Smooth muscle cell (in vitro differentiated cells): ENCODE results near the gene PNLIPRP1. TPM values are rescaled to one million over a fixed set of nuclear protein-coding genes. Genes with fewer than 3 reads are reported as not detected.

Source experiments
- DNase-seq: peaks from one replicate; lab custom pipeline; 2025; ENCODE audit not compliant: unreplicated experiment; lab: John Stamatoyannopoulos, UW
- H2AFZ ChIP-seq: fragments of 200-600 bp; sonication (generic); 2 replicates; pipeline ENCODE4 v1.6.0; 2016; ENCODE audit warnings: antibody characterized with exemption, low read depth, mild to moderate bottlenecking
- H3F3A ChIP-seq: fragments of 200-600 bp; sonication (generic); 2 replicates; pipeline ENCODE4 v1.6.0; 2017; ENCODE audit warnings: antibody characterized with exemption, low read depth
- H3K27ac ChIP-seq: fragments of 200-600 bp; sonication (generic); 2 replicates; pipeline ENCODE4 v1.5.1; 2016; ENCODE audit warnings: low read depth, mild to moderate bottlenecking
- H3K27me3 ChIP-seq: fragments of 200-600 bp; sonication (generic); 2 replicates; pipeline ENCODE4 v1.6.1; 2016; ENCODE audit warnings: low read depth, mild to moderate bottlenecking
- H3K36me3 ChIP-seq: fragments of 200-600 bp; sonication (generic); 2 replicates; pipeline ENCODE4 v1.5.1; 2016; ENCODE audit warnings: low read depth
- H3K4me1 ChIP-seq: fragments of 200-600 bp; sonication (generic); 2 replicates; pipeline ENCODE4 v1.5.1; 2016; ENCODE audit warnings: low read depth
- H3K4me2 ChIP-seq: fragments of 200-600 bp; sonication (generic); 2 replicates; pipeline ENCODE4 v1.6.0; 2016; ENCODE audit warnings: mild to moderate bottlenecking
- H3K4me3 ChIP-seq: fragments of 200-600 bp; sonication (generic); 2 replicates; pipeline ENCODE4 v1.5.1; 2016; ENCODE audit warnings: mild to moderate bottlenecking
- H3K79me2 ChIP-seq: fragments of 200-600 bp; sonication (generic); 2 replicates; pipeline ENCODE4 v1.6.0; 2016; ENCODE audit warnings: low read depth, mild to moderate bottlenecking
- H3K9ac ChIP-seq: fragments of 200-600 bp; sonication (generic); 2 replicates; pipeline ENCODE4 v1.6.0; 2016; ENCODE audit warnings: low read depth
- H3K9me3 ChIP-seq: fragments of 200-600 bp; sonication (generic); replicated peaks from 2 replicates; pipeline ENCODE4 v1.5.1; 2016; ENCODE audit warnings: low read depth
- H4K20me1 ChIP-seq: fragments of 200-600 bp; sonication (generic); 2 replicates; pipeline ENCODE4 v1.6.0; 2016; ENCODE audit warnings: low read depth
- WGBS: methylation state at CpG from one replicate; pipeline ENCODE4 v1.1.7; 2016; ENCODE audit warnings: low lambda C conversion rate; 5-methylcytosine and 5-hydroxymethylcytosine counted together
- polyA plus RNA-seq: library from polyadenylated mRNA; unstranded; fragments of >200 nt; fragmentation: Nextera tagmentation; extraction: Ambion mirVana; gene quantifications from 2 replicates; pipeline ENCODE4 v1.2.1, GENCODE V29; 2016
- total RNA-seq: library from RNA; depleted of rRNA; stranded (reverse); fragments of >200 nt; gene quantifications from 2 replicates; pipeline ENCODE4 v1.2.3, GENCODE V29; 2014
- TF ChIP-seq, protein P1 (sequence below): fragments of 200-600 bp; sonication (generic); IDR thresholded peaks from 2 replicates; pipeline ENCODE4 v1.5.1; 2017; ENCODE audit warnings: borderline replicate concordance, mild to moderate bottlenecking, antibody characterized with exemption; ENCODE audit not compliant: insufficient read depth, poor library complexity, severe bottlenecking

Gene PNLIPRP1
- total and polyA plus RNA-seq, 2 experiments from 2014 or later: not detected

DNA sequence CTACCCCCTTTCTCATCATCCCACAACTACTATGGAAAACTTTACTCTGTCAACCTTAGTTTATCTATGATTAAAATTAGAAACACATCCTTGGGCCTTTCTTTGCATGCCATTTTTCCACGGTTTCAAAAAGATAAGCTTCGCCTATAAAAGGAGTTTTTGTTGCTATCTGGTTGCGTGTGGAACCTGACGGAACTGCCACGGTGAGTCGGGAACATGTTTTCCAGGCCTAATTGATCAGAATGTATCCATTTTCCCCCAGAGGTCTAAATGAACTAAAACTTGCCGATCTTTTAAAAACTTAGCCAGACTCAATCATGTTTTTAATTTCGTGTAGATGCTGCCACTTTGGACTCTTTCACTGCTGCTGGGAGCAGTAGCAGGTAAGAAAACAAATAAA is 45.0 kb upstream of the PNLIPRP1 start, which contains the start of gene PNLIP:
Gene PNLIP (plus strand): TSS at position 176 of the 400 bp plus-strand sequence. CDS start 162 bp downstream, at position 338.
- 73% methylated on average over 8 of the region's 8 CpGs for WGBS
- H3F3A ChIP-seq: no peaks in the 10 kb centered on the region

DNA sequence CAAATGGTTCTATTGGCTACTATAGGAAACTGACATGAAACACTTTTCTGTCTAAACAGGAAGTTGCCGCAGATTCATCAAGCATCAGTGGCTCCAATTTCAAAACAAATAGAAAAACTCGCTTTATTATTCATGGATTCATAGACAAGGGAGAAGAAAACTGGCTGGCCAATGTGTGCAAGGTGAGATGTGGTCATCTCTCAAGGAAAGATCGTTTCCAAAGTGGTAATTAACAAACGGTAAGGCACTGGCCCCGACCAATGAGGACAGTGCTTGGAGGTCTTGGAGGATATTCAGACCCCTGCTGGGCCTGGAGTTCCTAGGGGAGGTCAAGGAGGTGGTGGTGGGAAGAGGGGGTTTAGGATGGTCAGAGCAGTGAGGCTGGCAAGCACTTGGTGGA is 42.5 kb upstream of the PNLIPRP1 start:
- H3K27me3 ChIP-seq: no peaks in the 10 kb centered on the region
- DNase-seq: no peak
- no peak overlapping the region for H3K4me3 ChIP-seq
- no peak overlapping the region for H3K4me2 ChIP-seq
- H2AFZ ChIP-seq: no peak overlapping the region
- H3F3A ChIP-seq: no peaks in the 10 kb centered on the region
- TF ChIP-seq, protein P1, sequence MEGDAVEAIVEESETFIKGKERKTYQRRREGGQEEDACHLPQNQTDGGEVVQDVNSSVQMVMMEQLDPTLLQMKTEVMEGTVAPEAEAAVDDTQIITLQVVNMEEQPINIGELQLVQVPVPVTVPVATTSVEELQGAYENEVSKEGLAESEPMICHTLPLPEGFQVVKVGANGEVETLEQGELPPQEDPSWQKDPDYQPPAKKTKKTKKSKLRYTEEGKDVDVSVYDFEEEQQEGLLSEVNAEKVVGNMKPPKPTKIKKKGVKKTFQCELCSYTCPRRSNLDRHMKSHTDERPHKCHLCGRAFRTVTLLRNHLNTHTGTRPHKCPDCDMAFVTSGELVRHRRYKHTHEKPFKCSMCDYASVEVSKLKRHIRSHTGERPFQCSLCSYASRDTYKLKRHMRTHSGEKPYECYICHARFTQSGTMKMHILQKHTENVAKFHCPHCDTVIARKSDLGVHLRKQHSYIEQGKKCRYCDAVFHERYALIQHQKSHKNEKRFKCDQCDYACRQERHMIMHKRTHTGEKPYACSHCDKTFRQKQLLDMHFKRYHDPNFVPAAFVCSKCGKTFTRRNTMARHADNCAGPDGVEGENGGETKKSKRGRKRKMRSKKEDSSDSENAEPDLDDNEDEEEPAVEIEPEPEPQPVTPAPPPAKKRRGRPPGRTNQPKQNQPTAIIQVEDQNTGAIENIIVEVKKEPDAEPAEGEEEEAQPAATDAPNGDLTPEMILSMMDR: no peak
- H3K27ac ChIP-seq: no peak overlapping the region
- no peaks in the 10 kb centered on the region for H4K20me1 ChIP-seq
- no peaks in the 10 kb centered on the region for H3K9me3 ChIP-seq
- H3K79me2 ChIP-seq: no peaks in the 10 kb centered on the region
- H3K4me1 ChIP-seq: no peaks in the 10 kb centered on the region
- H3K9ac ChIP-seq: no peak overlapping the region
- WGBS: 90% methylated on average over 5 of the region's 5 CpGs
- no peaks in the 10 kb centered on the region for H3K36me3 ChIP-seq

More for the DNA sequence above, 45.0 kb upstream of the PNLIPRP1 start, which contains the start of gene PNLIP:
- no peaks in the 10 kb centered on the region for H3K9me3 ChIP-seq
- no peak for DNase-seq
- no peak within 1 kb of the TSS for H2AFZ ChIP-seq
- H4K20me1 ChIP-seq: no peaks in the 10 kb centered on the region
- no peaks in the 10 kb centered on the region for H3K4me1 ChIP-seq
- no peak within 1 kb of the TSS for H3K4me2 ChIP-seq
- H3K36me3 ChIP-seq: no peaks in the 10 kb centered on the region
- H3K27ac ChIP-seq: no peak within 1 kb of the TSS
- H3K79me2 ChIP-seq: no peaks in the 10 kb centered on the region
- no peaks in the 10 kb centered on the region for H3K27me3 ChIP-seq
- TF ChIP-seq, protein P1: no peak
- H3K9ac ChIP-seq: no peak within 1 kb of the TSS
- no peak within 1 kb of the TSS for H3K4me3 ChIP-seq

DNA sequence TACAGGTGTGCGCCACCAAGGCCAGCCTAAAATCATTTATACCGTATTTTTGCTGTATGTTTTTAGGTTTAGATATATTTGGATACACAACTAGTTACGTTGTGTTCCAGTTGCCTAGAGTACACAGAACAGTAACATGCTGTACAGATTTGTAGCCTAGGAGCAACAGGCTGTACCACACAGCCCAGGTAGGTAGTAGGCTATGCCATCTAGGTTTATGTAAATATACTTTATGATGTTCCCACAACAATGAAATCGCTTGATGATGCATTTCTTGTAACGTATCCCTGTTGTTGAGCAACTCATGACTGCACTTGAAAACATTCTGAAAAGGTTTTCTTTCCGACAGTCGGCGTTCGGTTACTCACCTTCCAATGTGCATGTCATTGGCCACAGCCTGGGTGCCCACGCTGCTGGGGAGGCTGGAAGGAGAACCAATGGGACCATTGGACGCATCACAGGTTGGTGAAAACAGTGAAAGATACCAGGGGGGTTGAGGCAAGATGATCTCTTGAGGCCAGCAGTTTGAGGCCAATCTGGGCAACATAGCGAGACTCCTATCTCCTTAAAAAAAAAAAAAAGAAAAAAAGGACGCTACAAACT is 37.3 kb upstream of the PNLIPRP1 start:
- TF ChIP-seq, protein P1: no peak
- Histone ChIP-seq H2AFZ (no peak overlapping the region), H3K79me2 (no peaks in the 10 kb centered on the region), H3K4me3 (no peak overlapping the region), H3K9ac (no peak overlapping the region), H3K4me2 (no peak overlapping the region), H3K36me3 (no peaks in the 10 kb centered on the region), H4K20me1 (no peaks in the 10 kb centered on the region), H3K27ac (no peak overlapping the region), H3K4me1 (no peaks in the 10 kb centered on the region), H3K9me3 (no peaks in the 10 kb centered on the region), H3F3A (no peaks in the 10 kb centered on the region), H3K27me3 (no peaks in the 10 kb centered on the region)
- 89% methylated on average over 13 of the region's 13 CpGs for WGBS
- no peak for DNase-seq

DNA sequence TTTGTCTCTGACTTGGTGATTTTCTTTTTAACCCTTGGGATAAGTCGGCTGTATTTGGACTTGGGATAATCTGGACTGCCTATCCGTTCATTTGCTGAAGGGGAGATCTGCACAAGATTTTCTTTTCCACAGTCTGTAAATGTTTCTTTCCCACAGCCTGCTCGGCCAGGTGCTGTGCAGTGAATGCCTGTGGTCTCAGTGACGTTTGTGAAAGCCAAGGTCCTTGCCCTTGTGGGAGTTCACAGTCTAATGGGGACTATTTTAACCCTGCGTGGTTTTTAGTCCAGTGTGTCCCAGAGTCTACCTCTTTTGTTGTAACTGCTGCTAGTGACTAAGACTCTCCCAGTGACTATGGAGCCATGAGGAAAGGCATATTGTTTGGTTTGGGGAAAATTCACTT is 36.1 kb upstream of the PNLIPRP1 start:
- no peak overlapping the region for H3K27ac ChIP-seq
- no peaks in the 10 kb centered on the region for H4K20me1 ChIP-seq
- no peaks in the 10 kb centered on the region for H3K9me3 ChIP-seq
- H3K4me3 ChIP-seq: no peak overlapping the region
- H2AFZ ChIP-seq: no peak overlapping the region
- 69% methylated on average over 5 of the region's 5 CpGs for WGBS
- H3K9ac ChIP-seq: no peak overlapping the region
- H3K4me1 ChIP-seq: no peaks in the 10 kb centered on the region
- no peaks in the 10 kb centered on the region for H3K79me2 ChIP-seq
- TF ChIP-seq, protein P1: no peak
- no peaks in the 10 kb centered on the region for H3K36me3 ChIP-seq
- H3K27me3 ChIP-seq: no peaks in the 10 kb centered on the region
- H3F3A ChIP-seq: no peaks in the 10 kb centered on the region
- H3K4me2 ChIP-seq: no peak overlapping the region
- no peak for DNase-seq
